Stimulated activated CD4-positive, alpha-beta T cell treated with anti-CD3 and anti-CD28 coated beads, Interleukin-1b, Interleukin-23, amount 100 ng/mL, for 48 hours (primary cell): ENCODE measurements around the gene SELENOO.

ENCODE experiments used
- DNase-seq: peaks from one replicate; pipeline ENCODE4 v3.0.0-alpha.2; 2020

Gene SELENOO

DNA sequence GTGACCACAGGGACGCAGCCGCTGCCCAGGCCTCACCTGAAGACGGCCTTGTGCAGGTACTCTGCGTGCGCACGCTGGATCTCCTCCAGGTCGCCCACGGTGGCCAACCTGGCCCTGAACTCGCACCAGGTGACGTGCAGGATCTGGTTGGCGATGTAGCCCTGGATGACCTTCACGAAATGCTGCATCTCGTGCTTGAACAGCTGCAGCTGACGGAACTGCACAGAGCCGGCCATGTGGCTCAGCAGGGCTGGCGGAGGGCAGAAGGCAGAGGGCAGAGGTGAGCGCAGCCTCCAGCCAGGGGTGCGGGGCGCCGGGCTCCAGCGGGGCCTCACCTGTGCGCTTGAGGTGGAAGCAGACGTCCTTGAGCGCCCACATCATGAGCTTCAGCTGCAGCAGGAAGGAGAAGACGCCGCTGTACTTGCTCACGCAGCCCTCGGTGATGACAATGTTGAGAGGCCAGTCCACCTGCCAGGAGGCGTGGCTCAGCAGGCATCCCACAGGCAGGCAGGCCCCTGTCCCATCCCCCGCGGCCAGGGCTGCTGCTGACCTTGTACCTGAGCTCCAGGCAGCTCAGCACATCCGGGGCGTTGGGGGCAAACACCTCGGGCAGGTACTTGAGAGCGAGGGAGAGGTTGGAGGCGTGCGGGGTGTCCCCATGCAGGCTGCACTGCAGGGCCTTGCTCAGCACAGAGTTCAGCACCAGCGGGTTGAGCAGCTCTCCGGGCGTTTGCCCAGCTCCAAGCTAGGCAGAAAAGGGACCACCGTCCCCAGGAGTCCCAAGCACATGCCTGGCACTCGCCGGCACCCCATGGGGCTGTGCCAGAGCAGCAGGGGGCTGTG lies 17.6 kb downstream of the SELENOO start:
- no peak for DNase-seq

DNA sequence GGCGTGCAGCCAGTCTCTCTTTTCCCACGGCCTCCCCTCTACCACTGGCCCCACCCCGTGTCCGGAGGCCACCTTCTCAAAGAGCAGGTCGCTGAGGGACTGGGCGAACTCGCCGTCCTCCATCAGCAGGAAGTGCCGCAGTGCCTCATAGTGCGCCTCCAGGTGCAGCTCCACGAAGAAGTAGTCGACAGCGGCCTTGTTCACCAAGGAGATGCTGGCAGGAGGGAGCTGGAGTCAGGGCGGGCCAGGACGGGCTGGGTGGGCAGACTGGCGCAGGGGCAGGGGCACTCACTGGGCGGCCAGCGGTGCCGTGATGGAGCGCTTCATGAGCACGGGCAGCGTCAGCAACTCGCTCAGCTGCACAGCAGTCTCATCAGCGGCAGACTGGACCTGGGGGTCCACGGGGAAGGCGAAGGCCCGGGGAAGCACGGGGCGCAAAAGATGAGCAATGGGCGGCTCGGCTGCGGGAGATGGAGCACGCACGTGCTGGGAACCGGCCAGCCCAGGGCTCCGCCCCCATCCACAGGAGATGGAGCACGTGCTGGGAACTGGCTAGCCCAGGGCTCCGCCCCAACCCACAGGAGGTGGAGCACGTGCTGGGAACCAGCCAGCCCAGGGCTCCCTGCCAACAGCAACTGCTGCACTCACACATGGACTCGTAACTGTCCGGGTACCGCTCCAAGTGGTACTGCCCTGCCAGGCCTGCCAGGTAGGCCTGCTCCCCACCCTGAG lies 18.4 kb downstream of the SELENOO start:
- DNase-seq = no peak

DNA sequence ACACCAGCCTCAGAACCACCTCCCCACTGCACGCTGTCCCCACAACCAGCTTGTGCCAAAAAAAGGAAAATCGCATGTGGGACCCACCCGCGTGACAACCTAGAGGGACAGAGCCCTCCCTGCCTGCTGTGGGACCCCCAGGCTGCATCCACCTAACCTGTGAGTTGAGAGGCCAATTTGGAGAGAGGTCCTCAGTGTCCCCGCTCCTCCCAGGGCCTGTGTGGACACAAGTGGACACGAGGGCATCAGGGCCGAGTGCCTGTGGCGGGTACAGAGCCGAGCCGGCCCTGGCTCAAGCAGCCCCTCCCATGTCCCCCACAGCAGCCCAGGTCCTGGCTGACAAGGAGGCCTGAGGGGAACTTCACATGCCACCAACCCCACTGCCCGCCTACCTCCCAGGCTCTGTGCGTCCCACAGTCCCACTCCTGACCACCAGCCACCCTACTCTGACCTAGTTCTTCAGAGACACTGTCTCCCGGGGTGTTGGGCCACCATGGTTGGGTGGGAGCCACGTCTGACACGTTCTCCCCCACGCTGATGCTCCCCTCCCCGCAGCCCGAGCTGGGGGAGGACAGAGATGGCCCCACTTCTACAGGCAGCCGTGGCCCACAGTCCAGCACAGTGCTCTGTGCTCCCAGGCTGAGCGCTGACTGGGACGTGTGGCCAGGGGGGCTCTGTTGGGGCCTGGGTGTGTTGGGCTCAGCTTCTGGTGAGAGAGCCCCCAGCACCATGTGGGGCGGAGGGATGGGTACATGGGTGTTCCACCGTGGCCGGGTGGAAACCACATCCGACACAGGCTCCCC lies 19.2 kb downstream of the SELENOO start:
- DNase-seq = no peak

DNA sequence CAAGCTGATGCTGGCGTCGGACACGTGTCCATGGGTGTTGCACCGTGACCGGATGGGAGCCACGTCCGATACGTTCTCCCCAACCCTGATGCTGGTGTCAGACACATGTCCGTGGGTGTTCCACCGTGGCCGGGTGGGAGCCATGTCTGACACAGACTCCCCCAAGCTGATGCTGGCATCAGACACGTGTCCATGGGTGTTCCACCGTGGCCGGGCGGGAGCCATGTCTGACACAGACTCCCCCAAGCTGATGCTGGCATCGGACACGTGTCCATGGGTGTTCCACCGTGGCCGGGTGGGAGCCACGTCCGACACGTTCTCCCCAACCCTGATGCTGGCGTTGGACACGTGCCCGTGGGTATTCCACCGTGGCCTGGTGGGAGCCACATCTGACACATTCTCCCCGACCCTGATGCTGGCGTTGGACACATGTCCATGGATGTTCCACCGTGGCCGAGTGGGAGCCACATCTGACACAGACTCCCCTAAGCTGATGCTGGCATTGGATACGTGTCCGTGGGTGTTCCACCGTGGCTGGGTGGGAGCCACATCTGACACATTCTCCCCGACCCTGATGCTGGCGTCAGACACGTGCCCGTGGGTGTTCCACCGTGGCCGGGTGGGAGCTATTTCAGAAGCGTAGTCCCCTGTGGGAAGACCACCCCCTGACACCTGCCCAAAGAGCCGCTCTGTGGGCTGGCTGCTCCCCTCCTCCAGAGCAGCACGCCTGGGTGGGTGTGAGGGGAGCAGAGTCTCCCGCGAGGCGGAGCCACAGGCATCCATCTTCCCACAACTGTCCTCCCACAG lies 20.0 kb downstream of the SELENOO start:
- no peak for DNase-seq

DNA sequence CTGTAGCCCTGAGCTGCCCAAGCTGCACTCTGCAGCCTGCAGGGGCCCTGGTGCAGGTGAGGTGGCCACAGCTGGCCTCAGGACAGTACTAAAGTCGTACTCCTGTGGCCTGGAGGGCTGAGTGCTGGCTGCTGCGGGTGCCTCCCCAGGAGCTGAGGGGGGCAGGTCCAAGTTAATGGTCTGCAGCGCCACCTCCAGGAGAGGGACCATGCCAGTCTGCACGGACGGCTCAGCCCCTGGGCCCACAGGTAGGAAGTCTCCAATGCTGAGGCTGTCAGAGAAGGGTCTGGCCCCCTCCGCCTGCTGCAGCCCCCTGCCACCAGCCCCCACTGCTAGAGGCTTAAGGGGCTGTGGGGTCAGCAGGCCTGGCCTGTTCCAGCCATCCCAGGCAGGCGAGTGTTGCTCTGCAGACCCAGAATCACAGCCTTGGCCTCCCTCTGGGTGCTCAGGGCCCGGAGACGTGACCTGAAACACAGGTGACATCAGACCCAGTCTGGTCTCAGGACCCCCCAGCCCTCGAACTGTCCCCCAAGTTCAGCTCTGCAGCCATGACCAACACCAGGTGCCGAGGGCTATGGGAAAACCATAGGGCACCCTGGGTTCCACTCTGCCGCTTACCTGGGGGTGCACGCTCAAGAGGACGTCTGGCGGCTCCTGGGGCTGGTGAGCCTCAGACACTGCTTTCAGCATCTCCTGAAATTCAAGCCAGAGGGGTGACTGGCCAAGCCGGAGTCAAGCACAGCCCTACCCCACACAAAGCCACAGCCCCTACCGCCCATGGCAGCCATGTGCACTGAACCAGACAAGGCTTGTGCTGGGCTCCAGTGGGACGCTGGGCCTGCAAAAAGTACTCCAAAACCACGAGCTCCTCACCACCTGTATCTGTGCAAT lies 20.8 kb downstream of the SELENOO start:
- DNase-seq = no peak

DNA sequence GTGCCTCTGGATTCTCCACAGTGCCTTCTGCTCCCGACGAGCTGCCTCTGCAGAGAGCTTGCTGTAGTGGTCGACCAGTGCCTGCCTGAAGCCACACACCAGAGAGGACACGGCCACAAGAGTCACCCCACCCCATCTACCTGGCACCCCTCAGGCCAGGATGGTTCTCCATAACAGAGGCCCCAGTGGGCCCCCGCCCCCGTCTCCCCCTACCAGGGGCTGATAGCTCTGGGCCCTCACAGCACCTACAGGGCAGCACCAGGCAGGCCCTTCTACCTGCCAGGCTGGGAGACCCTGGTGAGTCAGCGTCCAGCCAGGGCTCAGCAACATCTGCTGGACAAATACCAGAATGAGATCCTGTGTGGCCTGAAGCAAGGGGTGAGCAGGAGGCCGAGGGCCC lies 21.7 kb downstream of the SELENOO start:
- no peak for DNase-seq

DNA sequence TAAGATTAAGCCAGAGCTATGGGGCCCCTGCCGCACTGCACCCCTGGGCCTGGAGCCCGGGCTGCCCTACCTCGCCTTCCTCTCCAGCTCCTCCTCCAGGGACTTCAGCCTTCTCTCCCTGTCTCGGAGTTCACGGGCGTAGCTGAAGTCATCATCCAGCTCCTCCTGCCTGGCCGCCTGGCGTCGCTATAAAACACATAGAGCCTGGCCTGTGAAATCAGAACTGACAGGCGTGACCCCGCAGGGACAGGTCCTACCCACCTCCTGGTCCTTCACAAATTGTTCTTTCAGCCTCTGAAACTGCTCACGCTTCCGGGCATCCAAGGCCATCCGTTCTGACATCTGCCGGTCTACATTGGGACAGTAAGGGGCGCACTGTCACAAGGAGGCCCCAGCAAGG lies 23.3 kb downstream of the SELENOO start:
- no peak for DNase-seq

DNA sequence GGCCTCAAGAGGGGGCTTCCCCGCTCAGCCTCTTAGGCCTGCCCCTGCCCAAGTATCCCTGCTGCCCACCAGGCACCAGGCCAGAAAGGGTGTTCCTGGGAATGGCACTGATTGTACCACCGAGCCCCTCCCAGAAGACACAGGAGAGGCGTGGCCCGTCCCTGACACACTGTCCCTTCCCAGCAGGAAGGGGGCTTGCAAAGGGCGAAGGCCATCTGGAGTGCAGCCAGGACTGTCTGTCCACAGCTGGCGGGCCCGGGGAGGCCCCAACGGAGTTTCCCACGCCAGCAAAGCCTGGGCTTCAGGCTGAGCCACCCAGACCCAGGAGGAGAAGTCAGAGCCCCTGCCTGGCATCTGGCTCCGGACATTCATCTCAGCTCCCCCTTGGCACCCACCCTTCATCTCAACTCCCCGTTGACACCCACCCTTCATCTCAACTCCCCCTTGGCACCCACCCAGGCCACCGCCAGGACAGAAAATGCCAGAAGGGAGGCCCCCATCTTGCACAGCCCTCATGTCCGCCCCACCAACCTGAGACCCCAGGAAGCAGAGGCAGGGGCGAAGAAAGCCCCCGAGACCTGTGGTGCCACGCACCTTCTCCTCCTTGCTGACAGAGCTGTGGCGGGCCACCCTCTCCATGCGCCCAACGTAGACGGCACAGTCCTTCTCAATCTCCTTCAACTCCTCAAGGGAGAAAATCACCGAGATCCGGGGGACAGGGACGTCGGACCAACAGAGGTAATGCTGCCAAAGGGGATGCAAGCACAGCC lies 24.6 kb downstream of the SELENOO start:
- no peak for DNase-seq

DNA sequence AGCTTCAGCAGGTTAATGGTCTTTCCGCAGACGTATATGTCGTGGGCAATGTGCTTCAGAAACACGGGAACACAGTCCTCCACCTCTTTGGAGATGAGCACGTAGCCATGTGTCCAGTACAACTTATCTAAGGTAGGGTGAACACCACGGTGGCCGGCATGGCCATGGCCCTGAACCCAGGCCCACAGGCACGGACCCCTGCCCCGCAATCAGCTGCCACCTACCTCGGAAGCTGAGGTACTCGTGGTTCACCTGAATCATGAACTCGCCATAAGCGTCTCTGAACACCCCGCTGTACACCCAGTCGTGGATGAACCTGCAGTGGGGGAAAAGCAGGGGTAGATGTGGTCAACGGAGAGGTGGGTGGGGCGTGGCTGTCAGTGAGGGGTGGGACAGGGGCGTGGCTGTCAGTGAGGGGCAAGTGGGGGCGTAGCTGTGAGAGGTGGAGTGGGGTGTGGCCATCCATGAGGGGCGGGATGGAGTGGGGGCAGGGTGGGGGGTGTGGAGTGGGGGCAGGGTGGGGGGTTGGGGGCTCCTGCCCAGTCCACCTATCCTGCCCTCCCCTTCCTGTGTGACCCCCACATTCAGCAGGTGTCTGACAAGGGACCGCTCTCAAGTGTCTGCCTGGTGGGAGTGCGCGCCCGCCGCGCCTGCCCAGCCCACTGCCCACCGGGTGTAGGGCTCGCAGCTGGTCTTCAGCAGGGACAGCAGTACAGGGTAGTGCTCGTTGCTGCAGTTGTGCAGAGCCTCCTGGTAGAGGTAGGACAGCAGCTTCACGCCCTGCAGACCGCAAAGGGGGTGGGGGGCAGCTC lies 25.5 kb downstream of the SELENOO start:
- DNase-seq = no peak

DNA sequence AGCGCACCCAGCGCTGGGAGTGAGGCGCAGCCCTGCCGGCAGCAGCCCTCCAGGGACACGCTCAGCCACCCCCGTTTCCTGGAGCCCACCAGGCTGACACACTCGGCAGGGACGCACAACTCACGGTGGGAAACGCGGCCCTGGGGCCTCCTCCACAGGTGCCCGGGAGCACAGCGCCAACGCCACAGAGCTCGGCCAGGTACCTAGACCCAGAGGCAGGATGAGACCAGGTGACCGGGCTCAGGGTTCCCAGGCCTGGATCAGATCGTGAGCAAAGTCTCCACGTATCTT lies 26.0 kb downstream of the SELENOO start:
- DNase-seq = no peak

DNA sequence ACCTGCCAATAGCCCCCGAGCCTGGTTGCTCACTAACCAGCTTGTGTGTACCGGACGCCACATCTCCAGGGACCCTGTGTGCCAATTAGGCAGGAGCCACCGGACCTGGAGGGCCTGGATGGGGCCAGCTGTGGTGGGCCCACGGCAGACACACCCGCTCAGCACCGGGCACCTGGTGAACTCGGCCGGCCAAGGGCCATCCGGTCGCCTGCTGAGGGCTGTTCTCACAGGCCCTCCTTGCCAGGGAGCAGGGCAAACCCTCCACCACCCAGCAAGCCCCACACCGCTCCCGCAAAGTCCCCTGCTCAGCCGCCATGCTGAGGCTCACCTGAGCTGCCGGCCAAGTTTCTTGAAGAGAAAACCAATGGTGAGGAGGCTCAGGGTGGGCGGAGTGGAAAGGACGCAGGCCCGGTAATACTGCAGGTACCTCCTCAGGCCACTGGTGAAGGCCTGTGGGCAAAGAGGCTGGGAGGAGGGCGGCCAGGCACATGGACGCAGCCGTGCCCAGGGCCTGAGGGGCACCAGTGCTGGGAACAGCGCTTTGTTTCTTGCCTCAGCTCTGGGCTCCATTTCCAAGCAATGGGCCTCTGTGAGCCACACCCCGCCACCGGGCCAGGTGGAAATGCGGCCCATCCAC lies 26.9 kb downstream of the SELENOO start:
- DNase-seq = no peak

DNA sequence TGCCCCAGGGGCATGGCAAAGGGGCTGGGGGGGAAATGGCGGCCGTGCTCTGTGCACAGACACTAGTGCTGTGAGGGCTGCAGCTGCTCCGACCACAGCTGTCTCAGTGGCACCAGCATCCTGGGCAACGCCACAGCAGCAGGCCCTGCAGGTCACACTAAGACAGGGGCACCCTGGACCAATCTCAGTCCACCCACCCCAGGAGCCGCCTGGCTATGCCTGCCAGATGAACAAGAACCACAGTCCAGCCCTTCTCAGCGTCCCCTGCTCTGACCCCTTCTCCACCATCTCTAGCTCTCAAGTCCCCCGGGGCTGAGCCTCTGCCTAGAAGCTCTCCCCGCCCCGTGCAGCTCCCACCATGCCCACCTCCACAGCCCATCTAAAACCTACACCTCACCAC lies 27.6 kb downstream of the SELENOO start:
- DNase-seq = no peak

DNA sequence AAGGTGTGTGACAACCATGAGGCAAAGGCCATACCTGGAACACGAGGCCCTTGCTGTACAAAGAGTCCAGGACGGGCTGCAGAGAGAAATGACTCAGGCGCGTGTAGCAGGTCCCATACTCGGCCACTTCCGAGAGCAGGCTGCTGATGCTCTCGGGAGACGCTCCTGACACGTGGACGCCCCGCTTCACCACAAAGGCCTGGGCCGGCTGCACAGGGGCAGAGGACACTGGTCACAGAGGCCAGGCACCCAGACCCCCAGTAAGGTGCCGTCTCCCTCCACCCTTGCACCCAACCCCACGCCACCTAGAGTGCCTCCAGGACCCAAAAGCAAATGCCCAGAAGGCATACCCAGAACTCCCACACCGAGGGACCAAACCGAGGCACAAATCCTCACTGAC lies 28.6 kb downstream of the SELENOO start:
- DNase-seq = no peak

DNA sequence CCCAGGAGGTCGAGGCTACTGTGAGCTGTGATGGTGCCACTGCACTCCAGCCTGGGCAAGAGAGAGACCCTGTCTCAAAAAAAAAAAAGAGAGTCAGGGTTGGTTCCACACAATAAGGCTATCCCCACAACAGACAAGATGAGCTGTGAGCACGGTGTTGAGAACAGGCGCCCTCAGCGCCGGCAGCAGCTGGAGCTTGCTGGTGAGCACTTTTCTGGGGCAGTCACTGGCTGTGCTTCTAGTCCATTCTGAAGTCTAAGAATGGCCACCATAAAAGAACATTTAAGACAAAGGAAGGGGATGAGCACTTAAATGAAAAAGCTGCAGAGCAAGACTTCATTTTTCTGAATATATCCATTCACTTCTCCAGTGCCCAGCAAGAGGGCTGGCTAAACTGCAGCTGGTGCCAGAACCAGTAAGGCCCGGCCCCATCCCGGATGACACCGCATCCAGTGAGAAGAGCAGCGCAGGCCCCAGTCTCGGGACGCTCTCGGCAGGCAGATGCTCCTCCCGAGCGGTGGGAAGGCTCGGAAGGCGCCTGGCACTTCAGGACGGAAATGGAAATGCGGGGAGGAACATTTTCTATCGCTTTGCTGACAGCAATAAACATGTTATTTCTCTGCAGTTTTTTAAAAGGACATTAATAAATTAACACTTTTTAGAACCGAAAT lies 31.8 kb downstream of the SELENOO start:
- DNase-seq = no peak

DNA sequence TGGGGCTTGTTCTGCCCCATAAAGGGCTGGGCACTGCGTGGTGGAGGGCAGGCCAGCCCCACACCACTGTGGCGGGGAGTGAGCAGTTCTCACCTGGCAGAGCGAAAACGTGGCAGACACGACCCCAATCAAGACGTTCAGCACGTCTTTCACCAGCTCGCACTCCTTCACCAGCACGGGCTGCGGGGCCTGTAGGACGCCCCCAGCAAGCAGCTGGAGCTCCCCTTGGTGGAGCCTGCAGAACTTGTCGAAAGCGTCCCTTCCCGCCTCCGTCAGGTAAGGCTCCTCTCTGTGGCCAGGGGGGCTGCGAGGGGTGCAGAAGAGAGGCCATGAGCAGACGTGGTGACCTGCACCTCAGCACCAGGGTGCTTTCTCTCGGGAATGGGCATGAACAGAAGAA lies 32.4 kb downstream of the SELENOO start:
- DNase-seq = no peak

DNA sequence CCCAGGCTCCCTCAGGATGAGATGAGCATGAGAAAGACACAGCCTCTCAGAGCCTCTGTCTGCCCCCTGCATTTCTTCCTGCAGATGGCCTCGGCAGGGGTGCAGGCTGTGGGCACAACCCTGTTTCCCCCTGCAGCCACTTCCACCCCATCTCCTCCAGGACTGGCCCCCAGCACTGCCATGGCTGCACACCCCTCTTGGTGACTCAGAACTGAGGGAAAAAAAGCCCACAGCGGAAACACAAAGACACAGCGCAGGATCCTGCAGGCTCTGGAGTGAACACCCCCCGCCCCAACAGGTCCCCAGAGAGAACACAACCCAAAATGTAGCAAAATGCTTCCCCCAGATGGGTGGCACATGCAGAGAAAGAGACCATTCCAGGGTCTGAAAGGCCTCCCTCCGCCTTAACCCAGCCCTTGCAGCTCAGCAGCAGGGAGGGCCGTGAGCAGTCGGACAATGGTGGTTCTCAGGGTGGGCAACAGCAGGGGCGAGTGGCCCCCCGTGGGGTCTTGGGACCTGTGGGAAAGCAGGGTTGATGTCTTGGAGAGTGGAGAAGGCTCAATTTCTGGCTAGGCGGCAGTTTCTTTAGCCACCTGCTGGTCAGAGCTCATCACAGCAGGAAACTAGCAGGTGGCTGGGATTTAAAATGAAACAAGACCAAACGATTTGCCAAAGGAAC lies 36.1 kb downstream of the SELENOO start:
- no peak for DNase-seq

DNA sequence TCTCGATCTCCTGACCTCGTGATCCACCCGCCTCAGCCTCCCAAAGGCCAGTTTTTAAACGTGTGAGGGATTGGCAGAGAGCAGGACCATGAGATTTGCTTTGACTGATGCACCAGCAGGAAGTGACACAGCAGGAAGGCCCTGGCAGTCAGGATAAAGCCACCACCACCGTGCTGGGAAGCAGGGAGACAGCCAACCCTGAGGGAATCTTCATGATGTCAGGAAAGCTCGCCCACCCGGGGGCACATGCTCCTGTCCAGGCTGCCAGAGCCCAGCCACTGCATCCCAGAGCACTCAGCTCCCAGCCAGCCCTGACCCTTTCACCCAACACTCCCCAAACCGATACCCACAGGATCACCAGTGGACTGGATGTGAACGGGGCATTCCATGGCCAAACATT lies 37.9 kb downstream of the SELENOO start:
- DNase-seq = no peak

DNA sequence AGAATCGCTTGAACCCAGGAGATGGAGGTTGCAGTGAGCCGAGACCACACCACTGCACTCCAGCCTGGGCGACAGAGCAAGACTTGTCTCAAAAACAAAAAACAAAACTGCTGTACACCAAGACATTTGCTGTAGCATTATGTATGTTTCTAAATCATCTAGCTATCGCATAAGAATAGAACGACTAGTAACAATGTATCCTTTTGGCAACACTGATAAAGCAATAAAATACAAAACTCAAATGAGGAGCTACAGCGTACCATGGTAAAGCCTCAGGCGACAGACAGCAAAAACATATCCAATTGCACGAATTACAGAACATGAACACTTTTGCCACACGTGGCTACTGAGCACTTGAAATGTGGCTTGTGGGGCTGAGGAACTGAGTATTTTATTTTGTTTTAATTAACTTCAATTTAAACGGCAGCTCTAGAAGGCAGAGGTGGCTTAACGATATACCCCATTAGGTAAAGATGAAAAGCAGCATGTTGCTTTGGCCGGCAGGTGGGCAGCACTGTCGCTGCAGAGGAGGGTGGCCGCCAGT lies 41.7 kb downstream of the SELENOO start:
- DNase-seq = no peak
